Right renal cortex interstitium (tissue), 3 donors: Measurements from ENCODE around the gene CEP112. TPM values are rescaled to one million over a fixed set of nuclear protein-coding genes. Genes with fewer than 3 reads are reported as not detected.

Source experiments
- DNase-seq, 3 donors: peaks; one replicate each; pipeline ENCODE4 v3.0.0-alpha.2; 2013; ENCODE audit warnings: low read depth in 3 of 3, low spot score in 2 of 3
- polyA plus RNA-seq, 3 donors: library from polyadenylated mRNA; unstranded; fragments of 120-200 nt; gene quantifications; one replicate each; pipeline ENCODE4 v1.2.1, GENCODE V29; 2013; ENCODE audit not compliant: insufficient read length in 3 of 3

CEP112 gene
- polyA plus RNA-seq, 3 donors = 14.2 to 18.5 (median 17.7) TPM

- no peak for DNase-seq
Measured at GRCh38 chr17:66211047-66211810, 19.3 kb upstream of the CEP112 start.

GRCh38 chr17:66210208-66210574 is 18.3 kb upstream of the CEP112 start:
- no peak for DNase-seq

DNA sequence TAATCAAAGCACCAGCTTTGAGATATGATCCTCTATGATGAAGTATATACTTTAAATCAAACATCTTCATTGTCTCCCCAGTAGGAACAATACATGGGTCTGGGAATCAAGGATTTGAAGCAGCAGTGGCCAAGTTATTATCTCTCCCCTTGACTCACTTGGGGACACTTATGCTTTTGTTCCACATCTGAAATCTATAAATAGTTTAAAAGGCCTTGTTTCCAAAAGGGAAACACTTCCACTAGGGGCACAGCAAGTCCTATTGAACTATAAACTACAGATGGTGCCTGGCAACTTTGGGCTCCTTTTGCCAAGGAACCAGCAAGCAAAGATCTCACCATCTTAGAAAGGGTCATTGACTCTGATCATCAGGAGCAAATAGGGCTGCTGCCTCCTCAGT is 16.0 kb upstream of the CEP112 start:
- no peak for DNase-seq

GRCh38 chr17:66203274-66204015 is 11.5 kb upstream of the CEP112 start:
- DNase-seq = no peak

DNA sequence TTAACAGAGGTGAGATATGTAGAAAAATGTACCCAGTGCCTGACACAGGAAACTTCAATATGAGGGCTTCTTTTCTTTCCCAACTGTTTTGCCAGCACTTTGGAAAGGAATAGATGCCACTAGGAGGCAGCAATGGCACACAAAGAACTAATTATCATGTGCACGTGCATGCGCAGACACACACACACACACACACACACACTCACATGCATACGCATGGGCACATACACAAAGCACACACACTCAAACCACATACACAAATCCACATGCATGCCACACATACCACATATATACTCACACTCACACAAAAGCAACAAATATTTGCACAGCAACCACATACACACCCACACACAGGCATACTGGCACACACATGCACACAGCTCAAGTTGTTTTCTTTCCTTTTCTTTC is 8.8 kb upstream of the CEP112 start:
- peak; percentile 27 to 51 (median 50) for DNase-seq

GRCh38 chr17:66198242-66198641 is 6.3 kb upstream of the CEP112 start:
- DNase-seq = no peak

DNA sequence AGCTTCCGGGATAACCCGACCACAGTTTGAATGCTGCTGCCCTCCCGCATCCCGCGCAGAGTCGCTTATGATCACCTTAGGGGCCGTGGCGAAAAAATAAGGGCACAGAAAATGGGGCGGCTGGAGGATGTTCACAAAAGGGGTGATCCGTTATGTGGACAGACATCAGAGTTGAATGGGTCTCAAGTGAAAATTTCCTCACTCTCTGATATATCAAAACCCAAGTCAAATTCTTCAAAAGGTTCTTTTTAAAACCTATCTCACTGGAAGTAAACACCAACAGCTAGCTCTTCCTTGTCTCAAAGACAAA is 400 bp upstream of the CEP112 start:
- peak in 1 of 3 donors; percentile 13 for DNase-seq

- DNase-seq = no peak
Measured at GRCh38 chr17:66190738-66191592, 968 bp downstream of the CEP112 start.

GRCh38 chr17:66187718-66188117 is 4.2 kb downstream of the CEP112 start:
- DNase-seq = no peak

- DNase-seq = no peak
Measured at GRCh38 chr17:66185862-66186261, 6.1 kb downstream of the CEP112 start.

DNA sequence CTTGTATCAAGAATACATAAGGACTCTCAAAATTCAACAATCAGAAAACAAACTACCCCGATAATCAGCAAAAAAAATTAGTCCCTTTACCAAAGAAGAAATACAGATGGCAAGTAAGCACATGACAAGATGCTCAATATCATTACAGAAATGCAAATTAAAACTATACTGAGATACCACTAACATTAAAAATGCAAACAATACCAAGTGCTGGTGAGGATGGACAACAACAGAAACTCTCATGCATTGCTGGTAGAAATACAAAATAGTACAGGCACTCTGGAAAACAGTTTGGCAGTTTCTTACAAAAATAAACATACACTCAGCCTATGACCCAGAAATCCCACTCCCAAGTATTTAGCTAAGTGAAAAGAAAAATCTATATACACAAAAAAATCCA is 7.5 kb downstream of the CEP112 start:
- no peak for DNase-seq

DNA sequence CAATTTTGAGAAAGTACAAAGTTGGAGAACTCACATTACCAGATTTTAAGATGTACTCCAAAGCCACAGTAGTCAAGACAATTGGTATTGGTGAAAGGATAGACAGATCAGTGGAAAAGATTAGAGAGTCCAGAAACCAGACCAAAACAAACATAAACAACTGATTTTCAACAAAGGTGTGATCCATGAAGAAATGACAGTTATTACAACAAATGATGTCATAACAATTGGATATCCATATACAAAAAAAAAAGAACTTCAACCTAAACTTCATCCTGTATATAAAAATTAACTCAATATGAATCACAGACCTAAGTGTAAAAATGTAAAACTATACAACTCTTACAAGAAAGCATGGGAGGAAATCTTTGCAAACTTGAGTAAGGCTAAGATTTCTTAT is 8.4 kb downstream of the CEP112 start:
- DNase-seq = no peak

GRCh38 chr17:66178642-66179041 is 13.3 kb downstream of the CEP112 start:
- DNase-seq = no peak

- no peak for DNase-seq
Measured at GRCh38 chr17:66177048-66177447, 14.9 kb downstream of the CEP112 start.

DNA sequence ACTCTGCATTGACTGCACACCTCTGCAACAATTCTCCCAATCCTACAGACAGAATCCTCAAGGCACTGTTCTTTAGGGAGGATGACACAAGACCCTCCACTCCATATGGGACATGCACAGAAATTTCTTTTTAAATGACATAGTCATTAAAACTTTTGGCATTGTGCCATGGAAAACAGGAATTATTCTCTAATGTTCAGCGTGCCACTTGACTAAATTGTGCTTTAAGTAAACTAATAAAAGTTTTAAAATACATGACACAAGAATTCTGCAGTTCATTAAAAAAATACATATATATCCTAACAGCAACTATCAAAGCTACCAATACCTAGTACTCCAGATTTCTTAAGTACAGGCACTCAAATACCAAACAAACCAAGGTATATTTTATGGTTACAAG is 16.0 kb downstream of the CEP112 start:
- DNase-seq = no peak

GRCh38 chr17:66172691-66173223 is 19.2 kb downstream of the CEP112 start:
- no peak for DNase-seq

- DNase-seq = no peak
Measured at GRCh38 chr17:66172144-66172543, 19.8 kb downstream of the CEP112 start.

GRCh38 chr17:66171692-66172091 is 20.2 kb downstream of the CEP112 start:
- no peak for DNase-seq

GRCh38 chr17:66171172-66171571 is 20.8 kb downstream of the CEP112 start:
- no peak for DNase-seq

- no peak for DNase-seq
Measured at GRCh38 chr17:66169839-66170238, 22.1 kb downstream of the CEP112 start.

DNA sequence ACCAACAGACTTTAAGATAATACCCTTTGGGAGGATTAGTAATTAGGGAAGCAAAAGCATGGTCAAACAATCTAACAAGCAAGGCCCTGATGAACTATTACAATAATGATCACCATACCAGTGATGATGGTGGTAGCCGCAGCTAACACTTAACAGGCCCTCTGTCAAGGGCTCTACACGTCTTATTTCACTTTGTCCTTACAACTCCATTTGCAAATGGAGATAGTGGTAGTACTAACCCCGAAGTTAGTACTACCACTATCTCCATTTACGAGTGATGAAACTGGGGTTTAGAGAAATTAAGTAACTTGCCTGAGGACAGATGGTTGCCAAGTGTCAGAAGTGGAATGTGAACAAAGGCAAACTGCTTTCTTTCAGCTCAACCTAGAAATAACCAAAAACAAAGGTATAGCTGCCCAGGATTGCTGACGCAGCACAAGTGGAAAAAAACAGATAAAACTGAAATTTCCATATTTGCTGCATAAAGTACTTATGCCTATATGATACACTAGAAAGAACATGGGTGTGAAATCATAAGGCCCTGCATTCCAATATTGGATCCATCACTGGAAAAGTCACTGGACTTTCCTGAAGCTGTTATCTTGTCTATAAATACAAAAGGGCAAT is 24.6 kb downstream of the CEP112 start:
- no peak for DNase-seq
